Stimulated activated CD8-positive, alpha-beta memory T cell treated with anti-CD3 and anti-CD28 coated beads, Interleukin-12 subunit alpha, Interleukin-12 subunit beta, amount 100 ng/mL, for 24 hours (primary cell): Measurements from ENCODE around the gene P2RX5.
"Not testable (repeated sequence)": the region's sequence is repeated elsewhere in the genome, so short reads cannot be mapped to it uniquely, and the experiment has no call there.

Experiments
- DNase-seq: peaks from one replicate; pipeline ENCODE4 v3.0.0-alpha.2; 2020; ENCODE audit errors: extremely low read depth

P2RX5 gene

GRCh38 chr17:3695723-3696411 is at the start of gene P2RX5:
Gene P2RX5 (minus strand): TSS chr17:3696155. CDS start chr17:3696005, 150 bp downstream.
- no peak for DNase-seq

GRCh38 chr17:3745071-3745470 is 49.1 kb upstream of the P2RX5 start:
- no peak for DNase-seq

GRCh38 chr17:3744014-3744413 is 48.1 kb upstream of the P2RX5 start:
- DNase-seq, result no peak

- DNase-seq, result no peak
Measured at GRCh38 chr17:3740611-3741073, 44.7 kb upstream of the P2RX5 start.

- DNase-seq, result no peak
Measured at GRCh38 chr17:3739422-3740124, 43.6 kb upstream of the P2RX5 start.

GRCh38 chr17:3738562-3739295 is 42.8 kb upstream of the P2RX5 start:
- DNase-seq, result no peak

GRCh38 chr17:3735515-3735914 is 39.6 kb upstream of the P2RX5 start:
- no peak for DNase-seq

GRCh38 chr17:3734911-3735276 is 38.9 kb upstream of the P2RX5 start:
- DNase-seq, result not testable (repeated sequence)

GRCh38 chr17:3732210-3732621 is 36.3 kb upstream of the P2RX5 start:
- DNase-seq, result no peak

- no peak for DNase-seq
Measured at GRCh38 chr17:3730881-3731429, 35.0 kb upstream of the P2RX5 start.

GRCh38 chr17:3729881-3730280 is 33.9 kb upstream of the P2RX5 start:
- no peak for DNase-seq

GRCh38 chr17:3728099-3728498 is 32.1 kb upstream of the P2RX5 start:
- not testable (repeated sequence) for DNase-seq

- no peak for DNase-seq
Measured at GRCh38 chr17:3727041-3727440, 31.1 kb upstream of the P2RX5 start.

GRCh38 chr17:3724378-3725077 is 28.6 kb upstream of the P2RX5 start:
- DNase-seq, result no peak

- DNase-seq, result peak; percentile 72
Measured at GRCh38 chr17:3723556-3724377, 27.8 kb upstream of the P2RX5 start, which contains the start of gene HASPIN. Gene HASPIN (plus strand): TSS chr17:3723903. CDS start chr17:3723936, 33 bp downstream.

- no peak for DNase-seq
Measured at GRCh38 chr17:3723188-3723555, 27.2 kb upstream of the P2RX5 start.

- no peak for DNase-seq
Measured at GRCh38 chr17:3722716-3723115, 26.8 kb upstream of the P2RX5 start.

- no peak for DNase-seq
Measured at GRCh38 chr17:3719265-3719664, 23.3 kb upstream of the P2RX5 start.

- no peak for DNase-seq
Measured at GRCh38 chr17:3718201-3718600, 22.2 kb upstream of the P2RX5 start.

GRCh38 chr17:3715296-3715695 is 19.3 kb upstream of the P2RX5 start:
- DNase-seq, result no peak
